PFSK-1 (cell line): ENCODE data around the gene SHISAL1.

ENCODE experiments used
- POLR2AphosphoS5 ChIP-seq: IDR thresholded peaks from 2 replicates; pipeline ENCODE4 v1.6.1; 2012; ENCODE audit warnings: low read depth, mild to moderate bottlenecking, control low read depth, low read length, moderate library complexity
- SIN3A ChIP-seq: IDR thresholded peaks from 2 replicates; pipeline ENCODE4 v1.6.1; 2012; ENCODE audit warnings: mild to moderate bottlenecking, low read length, moderate library complexity, borderline replicate concordance; ENCODE audit not compliant: insufficient read depth
- TAF1 ChIP-seq: IDR thresholded peaks from 2 replicates; pipeline ENCODE4 v1.6.1; 2012; ENCODE audit warnings: low read length, control low read depth, borderline replicate concordance; ENCODE audit not compliant: insufficient read depth
- TF ChIP-seq, protein P1 (sequence below), 2 experiments: IDR thresholded peaks; 2 replicates each; pipeline versions ENCODE4 v1.6.1 to v1.8.0; 2011 to 2012; ENCODE audit warnings: low read depth in 2 of 2, low read length in 2 of 2, control low read depth in 1 of 2, inconsistent platforms in 1 of 2, mild to moderate bottlenecking in 1 of 2, moderate library complexity in 1 of 2; ENCODE audit not compliant: insufficient read depth in 1 of 2

DNA sequence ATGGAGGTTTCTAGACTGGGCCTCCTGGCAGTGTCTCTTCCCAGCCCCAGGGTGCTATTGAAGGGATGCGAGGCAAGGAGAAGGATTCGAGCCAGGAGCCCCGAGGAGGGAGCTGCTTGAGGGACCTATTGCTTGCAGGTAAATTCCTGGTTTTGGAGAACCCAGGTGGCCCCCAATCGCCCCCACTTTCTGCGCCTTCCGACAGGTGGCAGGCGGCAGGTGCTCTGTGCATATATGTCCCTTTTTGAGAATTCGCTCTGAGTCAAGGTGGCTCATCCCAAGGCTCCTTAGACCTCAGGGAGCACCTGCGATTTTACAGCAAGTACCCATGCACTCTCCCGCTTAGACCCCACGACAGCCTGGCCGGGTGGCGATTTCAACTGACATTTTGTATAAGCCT, 40.3 kb upstream of the SHISAL1 start:
- no peak for TF ChIP-seq POLR2AphosphoS5
- TF ChIP-seq TAF1, result no peak
- TF ChIP-seq, protein P1, sequence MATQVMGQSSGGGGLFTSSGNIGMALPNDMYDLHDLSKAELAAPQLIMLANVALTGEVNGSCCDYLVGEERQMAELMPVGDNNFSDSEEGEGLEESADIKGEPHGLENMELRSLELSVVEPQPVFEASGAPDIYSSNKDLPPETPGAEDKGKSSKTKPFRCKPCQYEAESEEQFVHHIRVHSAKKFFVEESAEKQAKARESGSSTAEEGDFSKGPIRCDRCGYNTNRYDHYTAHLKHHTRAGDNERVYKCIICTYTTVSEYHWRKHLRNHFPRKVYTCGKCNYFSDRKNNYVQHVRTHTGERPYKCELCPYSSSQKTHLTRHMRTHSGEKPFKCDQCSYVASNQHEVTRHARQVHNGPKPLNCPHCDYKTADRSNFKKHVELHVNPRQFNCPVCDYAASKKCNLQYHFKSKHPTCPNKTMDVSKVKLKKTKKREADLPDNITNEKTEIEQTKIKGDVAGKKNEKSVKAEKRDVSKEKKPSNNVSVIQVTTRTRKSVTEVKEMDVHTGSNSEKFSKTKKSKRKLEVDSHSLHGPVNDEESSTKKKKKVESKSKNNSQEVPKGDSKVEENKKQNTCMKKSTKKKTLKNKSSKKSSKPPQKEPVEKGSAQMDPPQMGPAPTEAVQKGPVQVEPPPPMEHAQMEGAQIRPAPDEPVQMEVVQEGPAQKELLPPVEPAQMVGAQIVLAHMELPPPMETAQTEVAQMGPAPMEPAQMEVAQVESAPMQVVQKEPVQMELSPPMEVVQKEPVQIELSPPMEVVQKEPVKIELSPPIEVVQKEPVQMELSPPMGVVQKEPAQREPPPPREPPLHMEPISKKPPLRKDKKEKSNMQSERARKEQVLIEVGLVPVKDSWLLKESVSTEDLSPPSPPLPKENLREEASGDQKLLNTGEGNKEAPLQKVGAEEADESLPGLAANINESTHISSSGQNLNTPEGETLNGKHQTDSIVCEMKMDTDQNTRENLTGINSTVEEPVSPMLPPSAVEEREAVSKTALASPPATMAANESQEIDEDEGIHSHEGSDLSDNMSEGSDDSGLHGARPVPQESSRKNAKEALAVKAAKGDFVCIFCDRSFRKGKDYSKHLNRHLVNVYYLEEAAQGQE (IDR thresholded peaks at IDR 0.05; ENCODE audit: insufficient read depth in 1 of 2, low read depth in 2 of 2, low read length in 2 of 2), result no peak
- no peak for TF ChIP-seq SIN3A
